Measurements from ENCODE around the gene XRN1. TPM values are rescaled to one million over a fixed set of nuclear protein-coding genes. Genes with fewer than 3 reads are reported as not detected.

XRN1 gene
- total RNA-seq, 1 donor from 2014 or later = 46.1 TPM

DNA sequence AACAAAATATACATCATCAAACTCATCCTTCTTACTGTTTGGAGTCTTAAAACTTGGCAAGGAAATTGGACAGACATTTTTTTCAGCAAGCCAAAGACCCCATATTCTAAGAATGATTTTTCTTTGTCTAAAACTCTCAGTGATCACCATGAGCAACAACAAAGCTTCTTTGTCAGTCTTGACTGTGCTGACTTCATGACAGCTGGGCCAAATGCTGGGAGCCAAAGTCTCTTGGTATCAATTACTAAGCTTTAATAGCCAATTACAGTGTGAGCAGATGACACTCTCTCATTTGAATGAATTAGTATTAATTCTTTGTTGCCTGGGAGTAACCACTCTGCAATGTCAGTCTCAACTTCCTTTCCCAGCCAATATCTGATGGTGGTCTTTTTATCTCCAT lies 174.3 kb downstream of the XRN1 start:
- Histone ChIP-seq H3K4me1 (no peaks in the 10 kb centered on the region), H3K27me3 (no peaks in the 10 kb centered on the region), H3K4me3 (no peak overlapping the region), H3K27ac (no peak overlapping the region), H3K9me3 (no peaks in the 10 kb centered on the region), H3K36me3 (no peaks in the 10 kb centered on the region)
- TF ChIP-seq, protein P1, sequence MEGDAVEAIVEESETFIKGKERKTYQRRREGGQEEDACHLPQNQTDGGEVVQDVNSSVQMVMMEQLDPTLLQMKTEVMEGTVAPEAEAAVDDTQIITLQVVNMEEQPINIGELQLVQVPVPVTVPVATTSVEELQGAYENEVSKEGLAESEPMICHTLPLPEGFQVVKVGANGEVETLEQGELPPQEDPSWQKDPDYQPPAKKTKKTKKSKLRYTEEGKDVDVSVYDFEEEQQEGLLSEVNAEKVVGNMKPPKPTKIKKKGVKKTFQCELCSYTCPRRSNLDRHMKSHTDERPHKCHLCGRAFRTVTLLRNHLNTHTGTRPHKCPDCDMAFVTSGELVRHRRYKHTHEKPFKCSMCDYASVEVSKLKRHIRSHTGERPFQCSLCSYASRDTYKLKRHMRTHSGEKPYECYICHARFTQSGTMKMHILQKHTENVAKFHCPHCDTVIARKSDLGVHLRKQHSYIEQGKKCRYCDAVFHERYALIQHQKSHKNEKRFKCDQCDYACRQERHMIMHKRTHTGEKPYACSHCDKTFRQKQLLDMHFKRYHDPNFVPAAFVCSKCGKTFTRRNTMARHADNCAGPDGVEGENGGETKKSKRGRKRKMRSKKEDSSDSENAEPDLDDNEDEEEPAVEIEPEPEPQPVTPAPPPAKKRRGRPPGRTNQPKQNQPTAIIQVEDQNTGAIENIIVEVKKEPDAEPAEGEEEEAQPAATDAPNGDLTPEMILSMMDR (IDR thresholded peaks at IDR 0.05) = no peak
- ATAC-seq = no peak
- intact Hi-C loops (cut with DNase I) = no loop called here
- no peak for DNase-seq

DNA sequence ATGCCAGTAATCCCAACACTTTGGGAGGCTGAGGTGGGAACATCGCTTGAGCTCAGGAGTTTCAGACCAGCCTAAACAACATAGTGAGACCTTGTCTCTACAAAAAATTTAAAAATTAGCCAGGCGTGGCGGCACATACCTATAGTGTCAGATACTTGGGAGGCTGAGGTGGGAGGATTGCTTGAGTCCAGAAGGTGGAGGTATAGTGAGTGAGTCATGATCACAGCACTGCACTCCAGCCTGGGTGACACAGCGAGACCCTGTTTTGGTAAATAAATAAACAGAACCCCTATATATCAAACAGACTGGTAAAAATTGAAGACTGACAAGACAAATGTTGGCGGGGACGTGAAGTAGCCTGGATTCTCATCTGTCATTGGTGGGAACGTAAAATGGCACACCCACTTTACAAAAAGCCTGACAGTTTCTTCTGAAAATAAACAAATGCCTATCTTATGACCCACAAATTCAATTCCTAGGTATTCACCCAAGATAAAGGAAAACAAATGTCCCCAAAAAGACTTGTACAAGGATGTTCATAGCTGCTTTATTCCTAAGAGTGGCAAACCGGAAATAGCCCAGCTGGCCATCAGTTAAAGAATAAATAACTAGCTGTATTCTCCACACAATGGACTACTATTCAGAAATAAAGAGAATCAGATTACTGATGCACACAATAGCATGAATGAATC lies 175.5 kb downstream of the XRN1 start:
- intact Hi-C loops (cut with DNase I) = no loop called here
- TF ChIP-seq, protein P1 (IDR thresholded peaks at IDR 0.05) = no peak

DNA sequence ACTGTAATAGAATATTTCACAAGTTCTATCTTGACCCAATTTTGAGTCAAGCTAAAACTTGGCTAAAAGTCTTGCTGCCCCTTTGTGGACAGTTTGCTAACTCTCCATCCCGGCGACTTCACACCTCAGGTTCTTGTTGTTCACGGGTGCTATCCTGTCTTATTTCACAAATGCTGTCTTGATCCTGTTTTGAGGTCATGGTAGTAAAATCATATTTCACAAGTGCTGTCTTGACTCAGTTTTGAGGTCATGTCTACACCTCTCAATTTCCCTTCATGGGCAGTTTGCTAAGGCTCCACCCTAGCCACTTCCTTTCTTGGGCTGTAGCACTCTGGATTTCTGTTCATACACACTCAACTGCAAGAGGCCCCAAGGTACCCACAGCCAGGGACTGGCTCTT lies 177.4 kb downstream of the XRN1 start:
- ATAC-seq = peak; percentile 88
- intact Hi-C loops (cut with DNase I) = no loop called here
- H3K4me3 ChIP-seq = no peak overlapping the region
- no peaks in the 10 kb centered on the region for H3K27me3 ChIP-seq
- H3K36me3 ChIP-seq = no peaks in the 10 kb centered on the region
- H3K27ac ChIP-seq = no peak overlapping the region
- no peaks in the 10 kb centered on the region for H3K9me3 ChIP-seq
- no peaks in the 10 kb centered on the region for H3K4me1 ChIP-seq
- no peak for DNase-seq
- TF ChIP-seq, protein P1 (IDR thresholded peaks at IDR 0.05) = no peak

More for the DNA sequence above, 175.5 kb downstream of the XRN1 start:
- no peak for DNase-seq
- no peaks in the 10 kb centered on the region for H3K9me3 ChIP-seq
- H3K36me3 ChIP-seq = no peaks in the 10 kb centered on the region
- H3K4me1 ChIP-seq = no peaks in the 10 kb centered on the region
- ATAC-seq = no peak
- no peaks in the 10 kb centered on the region for H3K27me3 ChIP-seq
- no peak overlapping the region for H3K4me3 ChIP-seq
- H3K27ac ChIP-seq = no peak overlapping the region

DNA sequence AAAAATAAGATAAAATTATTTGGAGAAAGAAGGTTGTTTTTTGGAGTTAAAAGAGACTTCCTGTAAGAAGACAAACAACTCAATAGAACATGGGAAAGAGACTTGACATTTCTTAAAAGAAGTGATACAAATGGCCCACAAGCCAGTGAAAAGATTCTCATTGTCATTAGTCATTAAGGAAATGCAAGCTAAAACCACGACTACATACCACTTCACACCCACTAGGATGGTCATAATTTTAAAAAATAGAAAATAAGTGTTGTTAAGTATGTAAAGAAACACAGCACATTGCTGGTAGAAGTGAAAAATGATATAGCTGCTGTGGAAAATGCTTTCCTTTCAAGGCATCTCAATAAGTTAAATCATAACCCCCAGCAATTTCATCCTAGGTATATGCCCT lies 178.1 kb downstream of the XRN1 start:
- ATAC-seq = no peak
- Histone ChIP-seq H3K27ac (no peak overlapping the region), H3K36me3 (no peaks in the 10 kb centered on the region), H3K4me1 (no peaks in the 10 kb centered on the region), H3K9me3 (no peaks in the 10 kb centered on the region), H3K4me3 (no peak overlapping the region), H3K27me3 (no peaks in the 10 kb centered on the region)
- TF ChIP-seq, protein P1 (IDR thresholded peaks at IDR 0.05) = no peak
- intact Hi-C loops (cut with DNase I) = no loop called here
- no peak for DNase-seq

DNA sequence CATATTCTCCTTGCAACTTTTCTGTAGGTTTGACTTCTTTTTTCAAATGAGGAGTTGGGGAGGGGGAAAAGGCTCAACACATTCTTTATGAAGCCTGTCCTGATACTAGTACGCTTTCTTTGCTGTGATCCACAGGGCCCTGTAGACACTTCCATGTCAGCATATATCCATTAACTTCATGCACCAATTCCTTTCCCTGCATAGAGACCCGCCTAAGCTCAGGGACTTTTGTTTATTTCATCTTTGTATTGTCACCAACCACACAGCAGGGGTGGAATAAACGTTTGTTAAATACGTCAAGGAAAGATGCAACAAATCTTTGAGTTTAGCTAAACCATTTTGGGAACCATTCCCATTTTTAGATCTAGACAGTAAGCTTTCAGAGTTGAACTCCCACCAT lies 179.4 kb downstream of the XRN1 start:
- Histone ChIP-seq H3K36me3 (no peaks in the 10 kb centered on the region), H3K27me3 (no peaks in the 10 kb centered on the region), H3K9me3 (no peaks in the 10 kb centered on the region), H3K4me3 (no peak overlapping the region), H3K27ac (no peak overlapping the region), H3K4me1 (no peaks in the 10 kb centered on the region)
- TF ChIP-seq, protein P1 (IDR thresholded peaks at IDR 0.05) = no peak
- DNase-seq = no peak
- intact Hi-C loops (cut with DNase I) = no loop called here
- ATAC-seq = no peak

DNA sequence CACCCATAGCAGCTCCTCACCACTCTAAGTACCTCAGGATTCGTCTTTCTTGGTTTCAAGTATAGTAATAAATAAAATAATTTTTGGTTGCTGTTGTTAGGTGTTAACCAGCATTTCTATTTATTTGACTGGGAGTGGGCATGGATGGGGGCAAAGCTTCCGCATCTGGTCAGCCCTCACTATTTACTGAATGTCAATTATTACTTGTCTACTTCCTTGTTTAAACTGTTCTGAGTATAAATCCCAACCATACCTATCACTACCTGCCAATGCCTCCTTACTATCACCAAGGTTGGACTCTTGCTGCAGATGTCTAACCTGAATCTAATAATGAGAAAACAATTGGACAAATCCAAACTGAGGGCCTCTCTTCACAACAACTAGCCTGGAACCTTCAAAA lies 180.6 kb downstream of the XRN1 start:
- Histone ChIP-seq H3K27me3 (no peaks in the 10 kb centered on the region), H3K4me1 (no peaks in the 10 kb centered on the region), H3K9me3 (no peaks in the 10 kb centered on the region), H3K36me3 (no peaks in the 10 kb centered on the region), H3K4me3 (no peak overlapping the region), H3K27ac (no peak overlapping the region)
- TF ChIP-seq, protein P1 (IDR thresholded peaks at IDR 0.05) = no peak
- intact Hi-C loops (cut with DNase I) = no loop called here
- ATAC-seq = no peak
- no peak for DNase-seq
